H1 (cell line): ENCODE measurements around the gene QPCT. TPM values are rescaled to one million over a fixed set of nuclear protein-coding genes. Genes with fewer than 3 reads are reported as not detected.

Experiments used
- TBP ChIP-seq: IDR thresholded peaks from 2 replicates; pipeline ENCODE4 v1.6.1; 2011; ENCODE audit warnings: low read depth, low read length, improper control_type of control experiment
- polyA plus RNA-seq, 7 experiments: library from polyadenylated mRNA; depleted of rRNA in 3 of 7; stranded (reverse) in 5 of 7; unstranded in 2 of 7; fragments of >200 nt in 5 of 7; fragments of 200-250 nt in 2 of 7; gene quantifications; 1 replicate in 5 of 7; 2 replicates in 1 of 7; 4 replicates in 1 of 7; pipeline versions ENCODE4 v1.2.1 to v1.2.3, GENCODE V29; 2011 to 2013; ENCODE audit warnings: missing spikeins in 2 of 7, mixed read lengths in 2 of 7
- total RNA-seq: library from RNA; stranded (reverse); fragmentation: NEBNext Ultra II Directional; extraction: Animal tissue kit (Norgen Biotek cat#: 25700); gene quantifications from 2 replicates; pipeline ENCODE4 v1.2.1, GENCODE V29; 2021

QPCT gene
- total and polyA plus RNA-seq, 2 of the 8 experiments (the other 6 are each of a cell fraction or from before 2014, with no cell fraction given), result 4.0 to 4.3 TPM

DNA sequence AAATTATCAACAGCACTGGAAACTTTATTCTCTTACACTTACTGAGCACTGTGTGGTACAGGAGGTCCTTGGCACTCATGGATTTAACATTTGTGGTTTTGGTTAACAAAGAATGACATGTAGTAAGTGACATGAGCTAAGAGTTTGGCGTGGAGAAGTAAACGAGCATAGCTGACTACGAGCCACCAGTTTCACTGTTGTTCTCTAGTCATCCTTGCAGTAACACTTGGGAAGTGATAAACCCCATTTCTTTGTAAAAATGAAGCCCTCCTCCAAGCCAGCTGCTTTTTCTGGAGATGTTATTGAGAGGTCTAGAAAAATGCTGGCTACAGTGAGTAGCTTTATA is 32.7 kb downstream of the QPCT start (continued):
- no peak for TF ChIP-seq TBP
- TF ChIP-seq, all 59 proteins: peak for 0
